GM21737 (cell line): ENCODE results near the gene NEDD4L.

ENCODE experiments used
- ATAC-seq: cut with Tn5 transposase; IDR thresholded peaks from one replicate; pipeline ENCODE4 v1.9.1; 2021; ENCODE audit warnings: mild to moderate bottlenecking, moderate library complexity; ENCODE audit not compliant: unreplicated experiment

Gene NEDD4L

DNA sequence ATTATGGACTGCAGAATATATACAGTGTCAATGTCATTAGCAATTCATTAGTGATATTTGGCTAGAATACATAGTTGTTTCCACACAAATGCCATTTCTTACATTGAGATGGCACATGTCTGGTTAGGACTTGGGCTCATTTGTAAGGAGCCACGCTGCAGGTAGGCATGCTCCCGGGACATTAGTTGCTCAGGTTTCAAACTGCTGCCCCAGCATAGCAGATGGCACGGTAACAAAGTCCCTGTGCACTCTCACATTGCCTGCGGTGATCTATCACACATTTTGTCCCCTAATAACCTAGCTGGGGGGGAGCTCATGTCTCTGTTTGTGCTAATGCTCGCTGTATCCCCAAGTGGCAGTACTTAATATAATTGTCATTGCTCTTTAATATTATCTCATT lies 185.1 kb downstream of the NEDD4L start:
- no peak for ATAC-seq

DNA sequence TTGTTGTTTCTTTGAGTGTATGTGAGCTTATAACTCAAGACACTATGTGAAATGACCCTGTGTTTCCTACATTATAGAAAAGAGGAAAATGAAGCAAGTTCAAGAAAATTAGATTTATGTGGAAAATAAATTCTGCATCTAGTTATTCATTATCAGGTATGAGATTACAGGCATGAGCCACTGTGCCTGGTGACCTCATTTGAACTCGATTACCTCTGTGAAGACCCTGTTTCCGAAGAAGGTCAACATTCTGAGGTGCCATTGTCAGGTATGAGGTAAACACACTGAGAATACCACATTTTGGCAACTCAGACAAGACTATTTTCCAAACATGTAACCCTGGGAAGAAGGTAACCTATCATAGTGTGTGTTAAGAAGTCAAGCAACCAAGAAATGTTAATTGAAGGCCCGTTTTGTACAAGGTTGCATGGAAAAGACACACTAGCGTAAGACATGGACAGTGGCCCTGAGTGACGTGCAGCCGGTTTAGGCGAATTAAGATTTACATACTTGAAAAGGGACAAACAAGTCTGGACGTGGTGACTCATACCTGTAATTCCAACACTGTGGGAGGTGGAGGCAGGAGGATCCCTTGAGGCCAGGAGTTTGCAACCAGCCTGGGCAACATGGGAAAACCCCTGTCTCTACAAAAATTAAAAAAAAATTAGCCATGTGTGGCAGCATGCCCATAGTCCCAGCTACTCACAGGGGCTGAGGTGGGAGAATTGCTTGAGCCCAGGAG lies 186.6 kb downstream of the NEDD4L start:
- ATAC-seq = no peak

DNA sequence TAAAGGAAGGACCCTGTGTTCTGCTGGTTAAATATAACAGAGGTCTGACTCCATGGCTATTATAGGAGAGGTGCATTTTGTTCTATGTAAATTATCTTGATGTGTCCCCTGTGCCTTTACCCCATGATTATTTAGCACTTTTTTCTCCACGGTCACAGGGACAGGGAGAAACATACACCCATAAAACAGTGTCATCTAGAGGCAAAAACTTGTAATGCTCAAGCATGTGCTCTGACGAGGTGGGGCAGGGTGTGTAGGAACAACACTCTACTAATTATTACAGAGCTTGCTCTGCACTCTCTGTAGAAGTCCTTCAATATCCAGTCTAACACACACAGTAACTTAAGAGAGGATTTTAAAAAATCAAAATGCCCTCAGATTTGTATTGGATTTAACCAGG lies 187.9 kb downstream of the NEDD4L start:
- no peak for ATAC-seq

DNA sequence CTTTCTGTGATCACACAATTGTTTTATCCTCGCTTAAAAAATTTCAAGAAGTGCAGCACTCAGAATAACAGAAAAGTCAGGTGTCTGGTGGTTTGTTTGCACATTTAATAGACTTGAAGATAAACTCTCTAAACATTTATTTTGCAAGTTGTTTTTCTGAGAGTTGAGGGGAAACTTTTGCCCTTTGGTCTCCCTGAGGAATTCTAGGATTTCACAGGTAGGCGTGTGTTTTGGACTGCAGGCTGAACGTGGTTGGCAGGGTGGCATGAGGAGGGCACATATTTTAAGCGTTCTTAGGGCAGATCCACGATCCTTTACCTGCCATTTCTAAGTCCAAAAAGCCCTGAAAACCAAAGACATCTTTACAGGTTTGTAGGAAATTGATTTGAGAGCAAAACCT lies 188.6 kb downstream of the NEDD4L start:
- ATAC-seq = no peak

DNA sequence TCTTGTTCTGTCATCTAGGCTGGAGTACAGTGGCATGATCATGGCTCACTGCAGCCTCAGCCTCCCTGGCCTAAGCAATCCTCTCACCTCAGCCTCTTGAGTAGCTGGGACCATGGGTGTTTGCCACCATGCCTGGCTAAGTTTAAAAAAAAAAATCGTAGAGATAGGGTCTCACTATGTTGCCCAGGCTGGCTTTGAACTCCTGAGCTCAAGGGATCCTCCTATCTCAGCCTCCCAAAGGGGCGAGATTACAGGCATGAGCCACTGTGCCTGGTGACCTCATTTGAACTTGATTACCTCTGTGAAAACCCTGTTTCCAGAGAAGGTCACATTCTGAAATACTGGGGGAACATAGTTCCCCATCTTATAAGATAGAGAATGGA lies 190.3 kb downstream of the NEDD4L start:
- ATAC-seq = no peak

DNA sequence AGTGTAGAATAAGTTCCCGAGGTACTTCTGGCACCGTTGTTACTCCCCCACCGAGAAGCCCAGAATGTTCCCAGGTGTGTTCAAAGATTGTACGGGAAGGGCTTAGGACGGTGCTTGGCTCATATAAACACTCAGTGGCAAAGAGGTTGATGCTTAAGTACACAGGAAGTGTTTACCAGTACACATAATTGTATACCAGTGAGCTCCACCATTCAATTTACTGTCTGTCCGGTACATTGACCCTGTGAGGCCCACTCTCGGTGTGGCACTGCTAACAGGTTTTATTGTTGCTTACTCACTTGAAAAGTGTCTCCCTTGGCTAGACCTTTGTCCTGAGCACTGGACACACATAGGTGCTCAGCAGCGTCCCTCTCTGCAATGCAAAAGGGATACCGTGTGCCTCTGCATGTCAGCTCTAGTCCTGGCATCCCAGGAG lies 191.0 kb downstream of the NEDD4L start:
- ATAC-seq = no peak

DNA sequence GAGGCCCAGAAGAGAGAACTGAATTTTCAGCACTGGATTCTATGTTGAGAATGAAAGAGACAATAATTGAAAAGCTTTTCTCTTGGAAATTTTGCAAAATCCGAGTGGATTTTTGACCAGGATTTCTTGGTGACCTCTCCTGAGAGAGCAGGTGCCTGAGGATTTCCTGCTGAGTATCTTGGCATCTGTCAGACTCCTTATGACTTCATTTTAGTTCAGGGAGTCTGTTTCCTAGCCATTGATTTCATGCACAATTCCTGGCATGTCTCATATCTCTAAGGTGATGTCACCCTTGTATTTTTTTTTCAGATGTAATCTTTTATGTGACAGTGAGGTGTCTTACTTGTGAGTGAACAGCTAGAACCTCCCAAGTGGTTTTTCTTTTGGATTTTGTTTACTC lies 195.9 kb downstream of the NEDD4L start:
- ATAC-seq = no peak

DNA sequence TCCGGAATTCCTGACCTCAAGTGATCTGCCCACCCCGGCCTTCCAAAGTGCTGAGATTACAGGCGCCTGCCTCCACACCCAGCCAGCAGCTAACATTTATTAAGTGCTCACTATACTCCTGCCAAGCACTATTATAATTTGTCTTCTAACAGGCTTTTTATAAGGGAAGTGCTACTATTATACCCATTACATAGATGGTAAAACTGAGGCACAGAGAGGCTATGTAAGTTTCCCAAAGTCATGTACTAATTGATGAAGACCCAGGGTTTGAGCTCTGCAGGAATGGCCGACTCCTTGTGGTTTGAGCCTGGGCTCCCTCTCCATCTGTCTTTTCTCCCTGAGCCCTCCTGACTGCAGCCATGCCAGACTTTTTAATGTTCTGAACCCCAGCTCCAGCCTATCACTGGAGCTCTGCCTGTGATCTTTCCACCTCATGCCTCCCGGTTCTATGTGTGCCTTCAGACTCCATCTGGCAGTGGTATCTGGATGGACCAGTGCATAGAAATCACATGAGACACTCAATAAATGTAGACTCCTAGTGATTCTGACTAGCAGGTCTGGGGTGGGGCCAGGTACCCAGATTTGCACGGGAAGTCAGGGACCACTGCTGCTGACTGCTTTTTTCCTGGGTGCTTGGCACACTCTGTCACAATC lies 197.1 kb downstream of the NEDD4L start:
- ATAC-seq = no peak

DNA sequence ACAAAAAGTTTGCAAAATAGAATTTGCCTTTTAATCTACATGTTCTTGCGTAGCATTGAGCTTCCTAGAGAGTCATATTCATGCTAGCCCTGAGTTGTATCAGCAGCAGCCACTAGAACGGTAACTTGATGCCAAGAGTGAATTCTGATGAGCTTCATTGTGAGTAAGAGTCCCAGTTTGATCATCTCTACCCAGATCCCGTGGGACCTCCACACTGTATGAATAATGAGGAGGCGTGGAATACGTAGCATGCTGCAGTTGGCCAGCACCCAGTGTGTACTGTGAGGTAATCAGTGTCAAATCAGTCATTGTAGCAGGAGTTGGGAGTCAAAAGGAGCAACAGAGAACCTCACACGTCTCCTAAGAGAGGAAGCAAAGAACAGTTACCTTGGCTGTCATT lies 197.9 kb downstream of the NEDD4L start:
- no peak for ATAC-seq

DNA sequence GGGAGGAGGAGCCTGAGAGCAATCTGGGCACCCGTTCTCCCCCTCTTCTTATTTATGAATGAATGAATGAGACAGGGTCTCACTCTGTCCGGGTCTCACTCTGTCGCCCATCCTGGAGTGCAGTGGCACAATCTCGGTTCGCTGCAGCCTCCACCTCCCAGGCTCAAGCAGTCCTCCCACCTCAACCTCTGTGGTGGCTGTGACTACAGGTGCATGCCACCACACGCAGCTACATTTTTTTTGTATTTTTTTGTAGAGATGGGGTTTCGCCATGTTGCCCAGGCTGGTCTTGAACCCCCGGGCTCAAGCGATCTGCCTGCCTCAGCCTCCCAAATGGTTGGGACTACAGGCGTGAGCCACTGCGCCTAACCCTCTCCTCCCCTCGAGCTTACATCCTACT lies 198.4 kb downstream of the NEDD4L start:
- ATAC-seq = no peak

DNA sequence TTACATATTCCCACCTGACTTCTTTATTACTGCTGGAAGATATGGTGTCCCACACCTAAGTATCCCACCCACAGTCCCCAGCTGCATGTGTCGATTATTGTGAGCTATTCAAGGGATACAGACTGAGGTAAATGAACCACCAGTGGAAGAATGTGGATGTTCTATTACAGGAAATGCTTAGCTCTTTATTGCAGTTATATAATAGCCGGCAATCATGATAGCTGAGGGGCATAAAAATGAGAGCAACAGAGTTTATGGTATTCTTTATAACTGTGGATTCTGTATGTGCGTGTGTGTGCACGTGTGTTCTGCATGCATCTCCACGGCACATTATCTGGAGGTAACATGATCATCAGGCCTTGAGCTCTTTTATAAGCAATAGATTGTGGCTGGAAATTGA lies 198.9 kb downstream of the NEDD4L start:
- ATAC-seq = no peak

DNA sequence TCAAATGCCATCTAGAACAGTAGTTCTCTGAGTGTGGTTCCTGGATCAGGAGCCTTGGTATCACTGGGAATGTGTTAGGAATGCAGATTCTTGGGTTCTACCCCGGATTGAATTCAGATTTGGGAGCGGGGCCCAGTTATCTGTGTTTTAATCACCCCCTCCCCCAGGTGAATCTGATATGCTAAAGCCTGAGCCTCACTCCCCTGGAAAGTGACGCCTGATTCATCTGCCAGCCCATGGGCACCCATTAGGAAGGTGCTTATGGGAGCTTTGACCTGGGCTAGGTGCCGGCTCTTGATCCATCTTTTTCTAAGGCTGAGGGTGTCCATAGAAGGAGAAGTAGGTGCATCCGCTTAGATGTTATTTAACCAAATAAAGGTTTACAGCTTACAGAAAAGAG lies 199.4 kb downstream of the NEDD4L start:
- ATAC-seq = no peak

DNA sequence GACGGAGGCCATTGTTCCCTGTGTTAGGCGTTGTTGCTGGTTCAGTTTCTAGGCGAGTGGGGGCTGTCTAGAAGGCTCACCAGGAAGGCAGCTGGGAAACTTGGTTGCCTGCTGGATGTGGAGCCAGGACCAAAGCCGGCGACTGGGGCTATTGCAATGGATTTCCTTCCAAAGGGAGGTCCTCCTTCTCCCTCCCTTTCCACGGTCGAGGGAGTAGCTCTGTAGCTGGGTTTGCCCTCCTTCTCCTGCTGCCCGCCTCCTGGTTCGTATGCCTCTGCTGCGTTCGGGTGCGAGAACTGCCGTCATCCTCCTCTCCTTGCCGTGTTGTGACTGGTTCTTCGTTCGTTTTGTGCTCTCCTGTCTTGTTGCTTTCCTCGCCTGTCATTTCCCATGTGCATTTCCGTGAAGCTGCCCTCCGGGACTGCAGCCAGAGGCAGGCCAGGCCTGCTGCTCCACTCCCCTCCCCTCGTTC lies 203.4 kb downstream of the NEDD4L start:
- no peak for ATAC-seq

DNA sequence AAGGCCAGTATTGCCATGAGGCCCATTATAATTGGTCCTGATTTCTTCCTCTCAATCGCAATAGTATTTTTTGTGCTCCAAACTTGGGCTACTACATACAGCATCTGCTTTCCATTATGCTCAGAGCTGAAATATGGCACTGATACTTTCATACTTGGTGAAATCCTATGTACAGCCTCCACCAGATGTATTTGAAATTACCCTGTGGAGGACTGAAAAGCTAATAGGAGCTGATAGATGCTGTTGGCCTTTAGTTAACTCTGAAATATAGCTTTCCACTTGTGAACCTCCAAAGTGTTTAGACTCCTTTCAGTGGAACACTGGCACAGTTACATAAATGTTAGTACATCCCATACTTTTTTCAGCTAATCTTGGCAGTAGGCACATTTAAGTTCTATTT lies 205.7 kb downstream of the NEDD4L start:
- ATAC-seq = no peak

DNA sequence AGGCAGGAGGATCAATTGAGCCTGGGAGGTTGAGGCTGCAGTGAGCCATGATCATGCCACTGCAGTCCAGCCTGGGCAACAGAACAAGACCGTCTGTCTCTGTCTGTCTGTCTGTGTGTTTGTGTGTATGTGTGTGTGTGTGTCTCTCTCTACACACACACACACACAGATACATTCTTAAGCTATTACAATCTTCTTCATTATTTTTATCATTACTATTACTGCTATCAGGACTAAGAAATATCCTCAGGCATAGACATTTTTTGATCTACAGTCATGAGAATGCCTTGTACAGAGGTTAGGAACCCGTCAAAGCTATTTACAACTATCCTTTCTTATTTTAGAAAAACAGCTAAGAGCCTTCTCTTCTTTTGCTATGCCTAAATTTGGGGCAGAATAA lies 207.4 kb downstream of the NEDD4L start:
- no peak for ATAC-seq

DNA sequence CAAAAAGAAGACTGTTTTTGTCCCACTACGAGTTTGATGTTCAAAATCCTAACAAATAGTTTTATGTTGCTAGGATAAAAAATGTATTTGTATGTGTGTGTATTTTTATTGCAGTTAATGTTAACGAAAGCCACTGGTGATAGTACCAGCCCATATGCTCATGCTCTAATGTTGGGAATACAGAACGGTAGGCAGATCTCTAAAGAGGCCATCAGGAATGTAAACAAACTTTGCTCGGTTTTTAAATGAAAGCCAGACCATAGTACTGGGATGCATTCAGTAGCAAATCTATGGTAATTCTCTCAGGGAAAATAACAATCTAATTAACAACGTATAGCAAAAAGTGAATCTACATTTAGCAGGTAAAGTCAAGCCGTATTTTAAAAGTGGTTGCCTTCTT lies 208.1 kb downstream of the NEDD4L start:
- ATAC-seq = no peak

DNA sequence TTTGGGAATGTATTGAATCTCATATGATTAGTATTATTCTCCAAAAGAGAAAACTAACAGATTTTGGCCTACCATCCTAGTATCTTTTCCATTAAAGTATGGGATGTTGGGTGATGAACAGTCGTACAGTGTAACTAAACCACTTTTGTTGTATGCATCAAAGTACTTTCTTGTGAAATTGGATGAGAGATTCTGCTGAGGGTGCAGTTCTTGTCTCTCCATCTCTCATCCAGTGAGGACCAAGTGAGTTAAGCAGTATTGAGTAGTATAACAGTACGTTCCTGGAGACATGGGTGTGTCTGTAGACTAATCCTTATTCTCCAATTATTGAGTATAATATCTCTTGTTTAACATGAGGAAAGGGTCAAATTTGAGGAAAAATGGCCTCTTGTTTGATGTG lies 209.3 kb downstream of the NEDD4L start:
- no peak for ATAC-seq

DNA sequence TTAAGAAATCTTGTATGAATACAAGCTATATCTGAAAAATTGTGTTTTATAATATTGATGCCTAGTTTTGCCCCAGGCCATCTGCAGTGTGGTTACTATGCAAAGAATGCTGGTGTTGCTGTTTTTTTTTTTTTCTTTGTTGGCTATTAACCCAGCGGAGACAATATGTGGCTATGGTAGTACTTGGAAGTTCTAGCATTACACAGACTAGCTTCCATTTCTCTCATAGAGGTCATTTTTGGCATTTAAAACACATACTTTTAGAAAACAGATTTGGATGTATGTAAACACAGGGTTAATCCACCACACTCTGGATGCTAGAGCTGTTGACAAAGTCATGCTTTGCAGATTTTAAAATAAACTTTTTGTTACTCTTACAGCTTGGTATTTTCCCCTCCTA lies 209.8 kb downstream of the NEDD4L start:
- no peak for ATAC-seq

DNA sequence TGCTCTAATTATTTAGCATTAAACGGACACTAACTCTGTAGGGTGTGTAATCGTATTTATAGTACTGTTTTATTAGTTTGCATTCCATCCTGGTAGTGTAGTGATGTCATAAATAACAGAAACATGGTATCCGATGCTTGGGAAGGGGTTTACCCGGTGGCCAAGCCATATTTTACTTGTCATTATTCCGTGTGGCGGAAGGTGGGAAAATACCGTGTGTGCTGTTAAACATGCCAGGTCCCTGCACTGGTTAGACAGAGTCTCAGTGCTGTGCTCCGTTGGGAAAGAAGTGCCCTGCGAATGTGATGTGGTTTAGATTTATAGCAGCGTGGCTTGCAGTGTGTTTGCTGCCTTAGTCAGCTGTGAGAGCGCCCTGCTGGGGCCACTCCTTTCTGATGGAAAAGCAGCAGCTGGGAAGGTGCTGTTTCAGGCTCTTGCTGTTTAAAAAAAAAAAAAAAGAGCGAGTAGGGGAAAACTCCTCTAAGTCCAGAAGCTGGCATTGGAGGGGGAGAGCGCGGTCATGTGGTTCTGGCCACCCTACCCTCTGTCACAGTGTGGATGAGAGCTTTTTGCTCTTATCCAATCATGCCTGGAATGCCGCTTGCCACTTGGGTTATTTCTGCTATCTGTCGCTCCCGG lies 211.0 kb downstream of the NEDD4L start:
- ATAC-seq = no peak

DNA sequence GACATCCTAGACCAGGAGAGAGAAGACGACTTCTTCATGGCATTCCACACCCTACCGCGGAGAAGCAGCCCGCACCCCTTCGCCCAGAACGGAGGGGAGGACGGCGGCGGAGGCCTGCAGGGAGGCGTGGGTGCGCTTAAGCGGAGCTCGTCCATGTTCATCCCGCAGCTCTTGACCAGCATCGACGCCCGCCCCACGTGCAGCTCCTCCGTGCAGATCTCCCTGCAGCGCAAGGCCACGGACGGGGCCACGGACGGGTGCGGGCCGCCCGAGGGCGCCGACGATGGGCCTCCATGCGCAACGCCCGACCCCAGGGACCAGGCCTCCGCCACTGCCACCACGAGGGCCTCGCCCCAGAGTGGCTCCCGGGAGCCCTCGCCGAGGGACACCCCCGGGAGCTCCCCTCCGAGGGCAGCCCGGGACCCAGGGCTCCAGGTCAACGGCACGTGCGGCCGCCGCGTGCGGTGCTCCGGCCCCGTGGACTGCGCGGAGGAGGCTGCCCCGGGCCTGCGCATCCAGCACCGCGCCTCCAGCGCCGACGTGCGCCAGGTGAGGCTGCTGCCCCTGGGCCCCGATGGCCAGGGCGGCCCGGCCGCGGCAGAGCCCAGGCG lies 211.8 kb downstream of the NEDD4L start:
- ATAC-seq = no peak

DNA sequence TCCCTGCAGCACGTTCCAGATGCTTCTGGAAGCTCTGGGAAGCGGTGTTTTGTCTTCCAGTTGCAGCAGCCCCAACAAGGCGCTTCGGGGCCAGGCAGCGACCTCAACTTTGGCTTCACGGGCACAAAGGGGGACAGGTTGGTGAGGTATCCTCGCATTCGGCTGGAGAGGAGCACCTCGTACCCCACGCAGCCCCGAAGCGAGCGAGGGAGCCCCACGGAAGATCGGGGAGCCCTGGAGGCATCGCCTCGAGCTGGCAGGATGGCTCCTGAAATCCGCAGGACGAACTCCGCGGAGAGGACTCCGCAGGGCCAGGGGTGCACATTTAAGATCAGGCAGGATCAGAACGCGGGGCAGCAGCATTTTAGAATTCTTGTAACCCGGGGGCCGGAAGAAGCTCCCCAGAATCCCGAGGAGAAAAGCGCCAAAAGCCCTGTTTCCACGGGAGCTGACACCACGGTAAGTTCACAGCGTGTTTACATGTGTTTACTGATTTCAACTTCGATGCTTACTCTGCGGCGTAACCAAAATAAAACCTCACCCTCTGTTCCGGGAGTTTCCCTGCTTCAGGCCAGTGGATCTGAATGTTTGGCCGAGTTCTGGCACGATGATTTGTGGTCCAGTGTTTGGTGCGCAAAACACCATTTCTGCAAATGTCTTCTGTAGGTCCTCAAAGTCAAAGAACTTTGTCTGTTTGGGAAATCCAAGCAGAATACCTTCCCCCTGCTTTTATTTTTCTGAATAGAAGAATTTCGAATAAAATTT lies 212.5 kb downstream of the NEDD4L start:
- ATAC-seq = no peak
